Endothelial cell of umbilical vein (primary cell): ENCODE data around the gene ADM2. TPM values are rescaled to one million over a fixed set of nuclear protein-coding genes. Genes with fewer than 3 reads are reported as not detected.
A peak's percentile ranks its signal among the peaks of the same experiment; 100 is the strongest.

Source experiments
- BruUV-seq: library from RNA; stranded (reverse); fragments of 400-500 nt; replicated peaks from 2 replicates; lab custom pipeline; 2021; lab: Mats Ljungman, UMichigan
- CTCF ChIA-PET: fragments of 300-600, 350-600 bp; sonication (Branson Sonifier 250); formaldehyde crosslinking; loops from one replicate; lab custom pipeline; 2021; ENCODE audit warnings: antibody characterized with exemption, inconsistent platforms; lab: Charles Lee
- POLR2A ChIA-PET: fragments of 300-600, 350-600 bp; sonication (Branson Sonifier 250); formaldehyde crosslinking; loops from one replicate; lab custom pipeline; 2021; ENCODE audit warnings: antibody characterized with exemption, inconsistent platforms; lab: Charles Lee
- DNase-seq: peaks from one replicate; pipeline ENCODE4 v3.0.0-alpha.2; 2011; ENCODE audit warnings: low read depth, low spot score
- FAIRE-seq: peaks from 2 replicates; lab custom pipeline; 2011; peaks lifted over from hg19 to GRCh38; lab: Jason Lieb, UNC
- H2AFZ ChIP-seq: 2 replicates; pipeline ENCODE4 v1.6.0; 2012; ENCODE audit warnings: low read depth, low read length, control low read depth, inconsistent platforms
- H3K27ac ChIP-seq: 2 replicates; pipeline ENCODE4 v1.5.1; 2011; ENCODE audit warnings: low read depth, mild to moderate bottlenecking, control low read depth, low read length, moderate library complexity; ENCODE audit not compliant: insufficient read depth
- H3K27me3 ChIP-seq, 2 experiments: 2 replicates each; pipeline versions ENCODE4 v1.6.0 to v1.6.1; 2011; ENCODE audit warnings: low read length in 2 of 2, mixed read lengths in 1 of 2; ENCODE audit not compliant: control insufficient read depth in 2 of 2, insufficient read depth in 2 of 2
- H3K36me3 ChIP-seq, 2 experiments: 2 replicates in 1 of 2; 3 replicates in 1 of 2; pipeline ENCODE4 v1.5.1; 2011; ENCODE audit warnings: low read length in 2 of 2, mild to moderate bottlenecking in 1 of 2, moderate library complexity in 1 of 2; ENCODE audit not compliant: control insufficient read depth in 2 of 2, insufficient read depth in 2 of 2; ENCODE audit errors: extremely low read depth in 1 of 2
- H3K4me1 ChIP-seq: 3 replicates; pipeline ENCODE4 v1.5.1; 2011; ENCODE audit warnings: mild to moderate bottlenecking, low read length; ENCODE audit not compliant: control insufficient read depth, insufficient read depth; ENCODE audit errors: extremely low read depth
- H3K4me2 ChIP-seq: 2 replicates; pipeline ENCODE4 v1.6.1; 2011; ENCODE audit warnings: low read length, control low read depth, mixed read lengths; ENCODE audit not compliant: insufficient read depth
- H3K4me3 ChIP-seq, 3 experiments: fragments of 200-600 bp in 1 of 3; sonication (generic), shearing (Covaris generic) in 1 of 3; replicated peaks in 1 of 3; 2 replicates each; pipeline ENCODE4 v1.5.1; 2011 to 2016; ENCODE audit warnings: control low read depth in 3 of 3, low read length in 3 of 3, mild to moderate bottlenecking in 2 of 3, inconsistent platforms in 1 of 3, low read depth in 1 of 3, moderate library complexity in 1 of 3; ENCODE audit not compliant: insufficient read depth in 1 of 3
- H3K79me2 ChIP-seq: 2 replicates; pipeline ENCODE4 v1.6.0; 2012; ENCODE audit warnings: low read length, inconsistent platforms; ENCODE audit not compliant: control insufficient read depth, insufficient read depth
- H3K9ac ChIP-seq: replicated peaks from 2 replicates; pipeline ENCODE3; 2011; ENCODE audit warnings: low read length, control low read depth; ENCODE audit not compliant: insufficient read depth; ENCODE audit errors: extremely low read depth
- H3K9me1 ChIP-seq: replicated peaks from 3 replicates; pipeline ENCODE4 v1.6.0; 2011; ENCODE audit warnings: mild to moderate bottlenecking, low read length; ENCODE audit not compliant: control insufficient read depth, insufficient read depth; ENCODE audit errors: extremely low read depth
- H3K9me3 ChIP-seq: replicated peaks from 2 replicates; pipeline ENCODE4 v1.5.1; 2012; ENCODE audit warnings: low read length, inconsistent platforms; ENCODE audit not compliant: control insufficient read depth, insufficient read depth
- H4K20me1 ChIP-seq: replicated peaks from 2 replicates; pipeline ENCODE3; 2011; ENCODE audit warnings: mild to moderate bottlenecking, low read length; ENCODE audit not compliant: control insufficient read depth, insufficient read depth; ENCODE audit errors: extremely low read depth
- EZH2 ChIP-seq: IDR thresholded peaks from 2 replicates; pipeline ENCODE4 v1.6.1; 2012; ENCODE audit warnings: borderline replicate concordance, low read depth, mild to moderate bottlenecking, moderate library complexity, low read length, inconsistent platforms; ENCODE audit not compliant: severe bottlenecking
- FOS ChIP-seq: IDR thresholded peaks from 2 replicates; pipeline ENCODE4 v1.6.1; 2011; ENCODE audit warnings: mild to moderate bottlenecking, low read length, moderate library complexity, borderline replicate concordance; ENCODE audit not compliant: insufficient read depth
- GATA2 ChIP-seq: IDR thresholded peaks from 2 replicates; pipeline ENCODE4 v1.7.0; 2011; ENCODE audit warnings: low read depth, mild to moderate bottlenecking, moderate library complexity, mixed read lengths, low read length; ENCODE audit not compliant: insufficient read length, insufficient read depth
- JUN ChIP-seq: IDR thresholded peaks from 2 replicates; pipeline ENCODE4 v1.6.1; 2011; ENCODE audit warnings: borderline replicate concordance, low read depth; ENCODE audit not compliant: insufficient read length, insufficient read depth
- MYC ChIP-seq: IDR thresholded peaks from one replicate; pipeline ENCODE4 v1.6.1; 2011; ENCODE audit warnings: mild to moderate bottlenecking, low read depth, low read length
- POLR2A ChIP-seq: IDR thresholded peaks from 2 replicates; pipeline ENCODE4 v1.6.1; 2012; ENCODE audit warnings: low read depth, mild to moderate bottlenecking, control low read depth, low read length
- dilution Hi-C: fragments of 300-500 bp; cut with MboI; formaldehyde crosslinking; loops from one replicate; pipeline ENCODE4 v1.15.0; 2019; ENCODE audit warnings: low sequenced_read_pairs; ENCODE audit not compliant: extremely low pct_ligation_motif_present
- intact Hi-C: fragments of 100-400 bp; cut with micrococcal nuclease; formaldehyde crosslinking; loops from one replicate; pipeline ENCODE4 v1.10.0; 2022
- polyA plus RNA-seq, 4 experiments: library from polyadenylated mRNA; depleted of rRNA in 3 of 4; stranded (reverse) in 3 of 4; unstranded in 1 of 4; fragments of >200 nt; gene quantifications; 2 replicates each; pipeline versions ENCODE4 v1.2.1 to v1.2.3, GENCODE V29; 2011 to 2012; ENCODE audit warnings: missing spikeins in 1 of 4
- total RNA-seq: library from RNA; stranded (reverse); gene quantifications from 2 replicates; pipeline ENCODE4 v1.2.3, GENCODE V29; 2021
- TF ChIP-seq, protein P1 (sequence below): IDR thresholded peaks from 2 replicates; pipeline ENCODE4 v1.6.1; 2011; ENCODE audit not compliant: insufficient read depth, insufficient read length
- TF ChIP-seq, protein P2 (sequence below), 2 donors: IDR thresholded peaks; 1 replicate in 1 of 2; 2 replicates in 1 of 2; pipeline ENCODE4 v1.5.1; 2011; ENCODE audit warnings: low read length in 2 of 2, mild to moderate bottlenecking in 2 of 2, moderate library complexity in 2 of 2, control low read depth in 1 of 2, inconsistent platforms in 1 of 2, low read depth in 1 of 2; ENCODE audit not compliant: insufficient read depth in 1 of 2; ENCODE audit errors: extremely low read depth in 1 of 2

ADM2 gene
- total and polyA plus RNA-seq, 2 donors (not counting 3 experiments of a cell fraction or from before 2014, with no cell fraction given): 0.28 to 1.5 TPM

DNA sequence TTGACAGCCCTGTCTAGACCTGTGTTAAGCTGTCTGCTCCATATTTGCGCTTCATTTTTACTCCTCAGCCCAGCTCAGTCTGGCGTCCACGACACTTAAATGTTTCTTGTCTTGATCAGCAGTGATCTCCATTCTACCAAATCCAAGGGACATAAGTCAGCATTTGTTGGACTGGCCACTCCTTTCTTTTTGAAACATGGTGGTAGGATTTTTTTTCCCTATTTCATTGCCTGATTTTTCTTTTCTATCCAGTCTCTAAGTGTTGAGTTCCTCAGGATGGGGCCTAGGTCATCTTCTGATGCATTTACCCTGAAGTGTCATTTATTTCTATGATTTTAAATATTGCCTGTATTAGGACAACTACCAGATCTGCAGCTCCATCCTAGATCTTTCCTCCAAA lies 27.6 kb downstream of the ADM2 start:
- Histone ChIP-seq H2AFZ (no peak overlapping the region), H3K27ac (peak overlapping the region; percentile 72), H3K9me3 (no peaks in the 10 kb centered on the region), H3K9ac (peak overlapping the region; percentile 68), H3K4me2 (peak overlapping the region; percentile 99), H3K79me2 (peaks cover 39% of the 10 kb centered on the region), H3K27me3 (no peaks in the 10 kb centered on the region), H3K36me3 (peaks cover 6 to 10% of the 10 kb centered on the region in 2 experiments), H4K20me1 (no peaks in the 10 kb centered on the region), H3K9me1 (no peaks in the 10 kb centered on the region), H3K4me1 (peaks cover 14% of the 10 kb centered on the region), H3K4me3 (peak overlapping the region; percentile 68 to 98 (median 79))
- dilution Hi-C loops (no loop called here), intact Hi-C loops (loop anchor here (1.0 to 2.0 kb wide), 2 partner anchors 16 to 74 kb away; partner anchors contain the start of genes CHKB and SCO2)
- TF ChIP-seq EZH2: no peak
- no peak for TF ChIP-seq POLR2A
- ChIA-PET POLR2A (no interaction called here), CTCF (interaction anchor here (1.7 to 3.0 kb wide), 3 partner anchors 12 to 54 kb away, joined by 3 to 34 read pairs (median 26); partner anchors contain the start of genes SCO2 and SYCE3)
- FAIRE-seq: peak; percentile 61
- DNase-seq: no peak
- TSS peak; percentile 46 for BruUV-seq

- dilution Hi-C loops: no loop called here
- H3K9me1 ChIP-seq: no peaks in the 10 kb centered on the region
- ChIA-PET CTCF (no interaction called here), POLR2A (no interaction called here)
- BruUV-seq: no TSS peak
- no peak overlapping the region for H3K4me2 ChIP-seq
- no peaks in the 10 kb centered on the region for H4K20me1 ChIP-seq
- no peak for TF ChIP-seq MYC
- TF ChIP-seq, protein P1, sequence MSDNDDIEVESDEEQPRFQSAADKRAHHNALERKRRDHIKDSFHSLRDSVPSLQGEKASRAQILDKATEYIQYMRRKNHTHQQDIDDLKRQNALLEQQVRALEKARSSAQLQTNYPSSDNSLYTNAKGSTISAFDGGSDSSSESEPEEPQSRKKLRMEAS: no peak
- TF ChIP-seq JUN: no peak
- no peak for TF ChIP-seq EZH2
- no peak for TF ChIP-seq GATA2
- no peak for TF ChIP-seq FOS
- TF ChIP-seq, protein P2, sequence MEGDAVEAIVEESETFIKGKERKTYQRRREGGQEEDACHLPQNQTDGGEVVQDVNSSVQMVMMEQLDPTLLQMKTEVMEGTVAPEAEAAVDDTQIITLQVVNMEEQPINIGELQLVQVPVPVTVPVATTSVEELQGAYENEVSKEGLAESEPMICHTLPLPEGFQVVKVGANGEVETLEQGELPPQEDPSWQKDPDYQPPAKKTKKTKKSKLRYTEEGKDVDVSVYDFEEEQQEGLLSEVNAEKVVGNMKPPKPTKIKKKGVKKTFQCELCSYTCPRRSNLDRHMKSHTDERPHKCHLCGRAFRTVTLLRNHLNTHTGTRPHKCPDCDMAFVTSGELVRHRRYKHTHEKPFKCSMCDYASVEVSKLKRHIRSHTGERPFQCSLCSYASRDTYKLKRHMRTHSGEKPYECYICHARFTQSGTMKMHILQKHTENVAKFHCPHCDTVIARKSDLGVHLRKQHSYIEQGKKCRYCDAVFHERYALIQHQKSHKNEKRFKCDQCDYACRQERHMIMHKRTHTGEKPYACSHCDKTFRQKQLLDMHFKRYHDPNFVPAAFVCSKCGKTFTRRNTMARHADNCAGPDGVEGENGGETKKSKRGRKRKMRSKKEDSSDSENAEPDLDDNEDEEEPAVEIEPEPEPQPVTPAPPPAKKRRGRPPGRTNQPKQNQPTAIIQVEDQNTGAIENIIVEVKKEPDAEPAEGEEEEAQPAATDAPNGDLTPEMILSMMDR (IDR thresholded peaks at IDR 0.05; ENCODE audit: extremely low read depth in 1 of 2, insufficient read depth in 1 of 2, low read depth in 1 of 2, low read length in 2 of 2): no peak
- no peak overlapping the region for H3K9ac ChIP-seq
- no peaks in the 10 kb centered on the region for H3K27me3 ChIP-seq
- H3K9me3 ChIP-seq: no peaks in the 10 kb centered on the region
- H3K79me2 ChIP-seq: peaks cover 32% of the 10 kb centered on the region
- no peak for DNase-seq
- H3K36me3 ChIP-seq: peaks cover 0 to 4% of the 10 kb centered on the region in 2 experiments
- H3K4me1 ChIP-seq: peaks cover 11% of the 10 kb centered on the region
- H2AFZ ChIP-seq: no peak overlapping the region
- no peak overlapping the region for H3K4me3 ChIP-seq
- FAIRE-seq: no peak
- intact Hi-C loops: no loop called here
- H3K27ac ChIP-seq: no peak overlapping the region
Measured at GRCh38 chr22:50513175-50513574, 31.8 kb downstream of the ADM2 start.
